Measurements from ENCODE around the gene SUSD4. TPM values are rescaled to one million over a fixed set of nuclear protein-coding genes. Genes with fewer than 3 reads are reported as not detected.
A peak's percentile ranks its signal among the peaks of the same experiment; 100 is the strongest.

SUSD4 gene
- total and polyA plus RNA-seq, 9 of the 15 experiments (the other 6 are each of a cell fraction or from before 2014, with no cell fraction given) = 0.06 to 1.7 (median 0.09) TPM; not detected in 4

GRCh38 chr1:223329664-223330415, 34.1 kb downstream of the SUSD4 start:
- intact Hi-C loops (cut with micrococcal nuclease) = loop anchor here (5.0 kb wide), 1 partner anchor 153 kb away; no protein-coding TSS in a partner anchor
- ChIA-PET POLR2A (interaction anchor here (1.1 kb wide), 1 partner anchor 9 kb away, joined by 3 read pairs; no protein-coding TSS in a partner anchor), CTCF (ENCODE audit: low intra/inter-chr PET ratio) (no interaction called here)
- Histone ChIP-seq H3K79me2 (ENCODE audit: control insufficient read depth, insufficient read depth, low read length) (no peaks in the 10 kb centered on the region), H2AFZ (ENCODE audit: low read depth, low read length) (no peak overlapping the region), H4K20me1 (replicated peaks; ENCODE audit: control insufficient read depth, insufficient read depth, low read length) (no peaks in the 10 kb centered on the region), H3K9me1 (ENCODE audit: control insufficient read depth, insufficient read depth, low read length) (no peaks in the 10 kb centered on the region), H3K4me2 (ENCODE audit: insufficient read depth, low read length) (no peak overlapping the region), H3K4me1 (replicated peaks in 1 of 2; ENCODE audit: control insufficient read depth in 2 of 2, insufficient read depth in 2 of 2, low read length in 2 of 2) (no peaks in the 10 kb centered on the region; a peak in 1 of 5 replicates), H3K9ac (ENCODE audit: insufficient read depth in 1 of 2, low read depth in 2 of 2, low read length in 2 of 2) (no peak overlapping the region), H3K4me3 (no peak overlapping the region), H3K27me3 (ENCODE audit: control insufficient read depth in 2 of 2, insufficient read depth in 2 of 2, low read length in 2 of 2) (peaks cover 8 to 22% of the 10 kb centered on the region in 2 experiments; a peak in 4 of 5 replicates), H3K36me3 (ENCODE audit: control insufficient read depth, insufficient read depth, low read length) (no peaks in the 10 kb centered on the region), H3K9me3 (replicated peaks; ENCODE audit: control insufficient read depth, insufficient read depth, low read depth, low read length) (no peaks in the 10 kb centered on the region), H3K27ac (ENCODE audit: extremely low read depth, low read depth, low read length) (no peak overlapping the region)
- 3% methylated on average over 5 of the region's 5 CpGs for WGBS (ENCODE audit: insufficient coverage, low coverage, missing lambda C conversion rate)
- ATAC-seq = no peak
- in situ Hi-C loops (cut with MboI) = no loop called here
- FAIRE-seq = no peak
- DNase-seq (ENCODE audit: extremely low read depth in 1 of 4, low spot score in 3 of 4) = no peak
- TF ChIP-seq ELF4 (CRISPR knock-in tag; IDR thresholded peaks at IDR 0.05) = 0 out of 2 replicates have a peak, but pooled peaks have one; percentile 42
- TF ChIP-seq ZNF707 (CRISPR knock-in tag; conservative IDR thresholded peaks at IDR 0.05) = no peak
- TF ChIP-seq POLR2AphosphoS5 (IDR thresholded peaks at IDR 0.05; ENCODE audit: control insufficient read depth, insufficient read depth, low read depth, low read length) = no peak
- no TSS peak for BruUV-seq (replicated peaks)

GRCh38 chr1:223329252-223329651, 34.7 kb downstream of the SUSD4 start:
- Histone ChIP-seq H3K9me3 (replicated peaks; ENCODE audit: control insufficient read depth, insufficient read depth, low read depth, low read length) (no peaks in the 10 kb centered on the region), H2AFZ (ENCODE audit: low read depth, low read length) (no peak overlapping the region), H3K27ac (ENCODE audit: extremely low read depth, low read depth, low read length) (no peak overlapping the region), H3K4me3 (no peak overlapping the region), H3K9ac (ENCODE audit: insufficient read depth in 1 of 2, low read depth in 2 of 2, low read length in 2 of 2) (no peak overlapping the region), H3K27me3 (ENCODE audit: control insufficient read depth in 2 of 2, insufficient read depth in 2 of 2, low read length in 2 of 2) (peaks cover 8 to 22% of the 10 kb centered on the region in 2 experiments; a peak in 4 of 5 replicates), H3K4me1 (replicated peaks in 1 of 2; ENCODE audit: control insufficient read depth in 2 of 2, insufficient read depth in 2 of 2, low read length in 2 of 2) (no peaks in the 10 kb centered on the region; a peak in 1 of 5 replicates), H4K20me1 (replicated peaks; ENCODE audit: control insufficient read depth, insufficient read depth, low read length) (no peaks in the 10 kb centered on the region), H3K4me2 (ENCODE audit: insufficient read depth, low read length) (no peak overlapping the region), H3K9me1 (ENCODE audit: control insufficient read depth, insufficient read depth, low read length) (no peaks in the 10 kb centered on the region), H3K79me2 (ENCODE audit: control insufficient read depth, insufficient read depth, low read length) (no peaks in the 10 kb centered on the region), H3K36me3 (ENCODE audit: control insufficient read depth, insufficient read depth, low read length) (no peaks in the 10 kb centered on the region)
- ChIA-PET POLR2A (interaction anchor here (1.1 kb wide), 1 partner anchor 9 kb away, joined by 3 read pairs; no protein-coding TSS in a partner anchor), CTCF (ENCODE audit: low intra/inter-chr PET ratio) (no interaction called here)
- ATAC-seq (no peak), DNase-seq (ENCODE audit: extremely low read depth in 1 of 4, low spot score in 3 of 4) (no peak), FAIRE-seq (no peak)
- no TSS peak for BruUV-seq (replicated peaks)
- intact Hi-C loops (cut with micrococcal nuclease) (no loop called here), in situ Hi-C loops (cut with MboI) (no loop called here)
- TF ChIP-seq KLF6 (CRISPR knock-in tag; IDR thresholded peaks at IDR 0.05; ENCODE audit: borderline replicate concordance) (no peak), SFPQ (IDR thresholded peaks at IDR 0.05; ENCODE audit: low read depth, low read length) (no peak), C11orf30 (IDR thresholded peaks at IDR 0.05; ENCODE audit: low read depth) (no peak), BMI1 (IDR thresholded peaks at IDR 0.05; ENCODE audit: low read length) (no peak), ARNT (IDR thresholded peaks at IDR 0.05) (no peak)
- TF ChIP-seq, protein P1, sequence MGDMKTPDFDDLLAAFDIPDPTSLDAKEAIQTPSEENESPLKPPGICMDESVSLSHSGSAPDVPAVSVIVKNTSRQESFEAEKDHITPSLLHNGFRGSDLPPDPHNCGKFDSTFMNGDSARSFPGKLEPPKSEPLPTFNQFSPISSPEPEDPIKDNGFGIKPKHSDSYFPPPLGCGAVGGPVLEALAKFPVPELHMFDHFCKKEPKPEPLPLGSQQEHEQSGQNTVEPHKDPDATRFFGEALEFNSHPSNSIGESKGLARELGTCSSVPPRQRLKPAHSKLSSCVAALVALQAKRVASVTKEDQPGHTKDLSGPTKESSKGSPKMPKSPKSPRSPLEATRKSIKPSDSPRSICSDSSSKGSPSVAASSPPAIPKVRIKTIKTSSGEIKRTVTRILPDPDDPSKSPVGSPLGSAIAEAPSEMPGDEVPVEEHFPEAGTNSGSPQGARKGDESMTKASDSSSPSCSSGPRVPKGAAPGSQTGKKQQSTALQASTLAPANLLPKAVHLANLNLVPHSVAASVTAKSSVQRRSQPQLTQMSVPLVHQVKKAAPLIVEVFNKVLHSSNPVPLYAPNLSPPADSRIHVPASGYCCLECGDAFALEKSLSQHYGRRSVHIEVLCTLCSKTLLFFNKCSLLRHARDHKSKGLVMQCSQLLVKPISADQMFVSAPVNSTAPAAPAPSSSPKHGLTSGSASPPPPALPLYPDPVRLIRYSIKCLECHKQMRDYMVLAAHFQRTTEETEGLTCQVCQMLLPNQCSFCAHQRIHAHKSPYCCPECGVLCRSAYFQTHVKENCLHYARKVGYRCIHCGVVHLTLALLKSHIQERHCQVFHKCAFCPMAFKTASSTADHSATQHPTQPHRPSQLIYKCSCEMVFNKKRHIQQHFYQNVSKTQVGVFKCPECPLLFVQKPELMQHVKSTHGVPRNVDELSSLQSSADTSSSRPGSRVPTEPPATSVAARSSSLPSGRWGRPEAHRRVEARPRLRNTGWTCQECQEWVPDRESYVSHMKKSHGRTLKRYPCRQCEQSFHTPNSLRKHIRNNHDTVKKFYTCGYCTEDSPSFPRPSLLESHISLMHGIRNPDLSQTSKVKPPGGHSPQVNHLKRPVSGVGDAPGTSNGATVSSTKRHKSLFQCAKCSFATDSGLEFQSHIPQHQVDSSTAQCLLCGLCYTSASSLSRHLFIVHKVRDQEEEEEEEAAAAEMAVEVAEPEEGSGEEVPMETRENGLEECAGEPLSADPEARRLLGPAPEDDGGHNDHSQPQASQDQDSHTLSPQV (IDR thresholded peaks at IDR 0.05) = no peak

Data from K562 (cell line).